SH-SY5Y (cell line): ENCODE results near the gene CMTM2.

Source experiments
- GATA2 ChIP-seq: IDR thresholded peaks from 2 replicates; pipeline ENCODE4 v1.6.1; 2011; ENCODE audit warnings: mild to moderate bottlenecking, low read depth, low read length
- GATA3 ChIP-seq: IDR thresholded peaks from 2 replicates; pipeline ENCODE4 v1.6.1; 2011; ENCODE audit warnings: low read depth, mild to moderate bottlenecking, low read length, moderate library complexity

GRCh38 chr16:66635406-66635805 lies 56.1 kb downstream of the CMTM2 start:
- TF ChIP-seq GATA2, result no peak
- no peak for TF ChIP-seq GATA3
